Astrocyte (in vitro differentiated cells and primary cell): Measurements from ENCODE around the gene CACNB2.

Experiments
- EZH2 ChIP-seq: IDR thresholded peaks from 2 replicates; pipeline ENCODE4 v1.6.1; 2012; ENCODE audit warnings: mild to moderate bottlenecking, low read length, inconsistent platforms; ENCODE audit not compliant: insufficient read depth
- TF ChIP-seq, protein P1 (sequence below): IDR thresholded peaks from 2 replicates; pipeline ENCODE4 v1.5.1; 2011; ENCODE audit warnings: low read depth, mild to moderate bottlenecking, inconsistent platforms, low read length, moderate library complexity; ENCODE audit not compliant: insufficient read depth

- TF ChIP-seq, protein P1, sequence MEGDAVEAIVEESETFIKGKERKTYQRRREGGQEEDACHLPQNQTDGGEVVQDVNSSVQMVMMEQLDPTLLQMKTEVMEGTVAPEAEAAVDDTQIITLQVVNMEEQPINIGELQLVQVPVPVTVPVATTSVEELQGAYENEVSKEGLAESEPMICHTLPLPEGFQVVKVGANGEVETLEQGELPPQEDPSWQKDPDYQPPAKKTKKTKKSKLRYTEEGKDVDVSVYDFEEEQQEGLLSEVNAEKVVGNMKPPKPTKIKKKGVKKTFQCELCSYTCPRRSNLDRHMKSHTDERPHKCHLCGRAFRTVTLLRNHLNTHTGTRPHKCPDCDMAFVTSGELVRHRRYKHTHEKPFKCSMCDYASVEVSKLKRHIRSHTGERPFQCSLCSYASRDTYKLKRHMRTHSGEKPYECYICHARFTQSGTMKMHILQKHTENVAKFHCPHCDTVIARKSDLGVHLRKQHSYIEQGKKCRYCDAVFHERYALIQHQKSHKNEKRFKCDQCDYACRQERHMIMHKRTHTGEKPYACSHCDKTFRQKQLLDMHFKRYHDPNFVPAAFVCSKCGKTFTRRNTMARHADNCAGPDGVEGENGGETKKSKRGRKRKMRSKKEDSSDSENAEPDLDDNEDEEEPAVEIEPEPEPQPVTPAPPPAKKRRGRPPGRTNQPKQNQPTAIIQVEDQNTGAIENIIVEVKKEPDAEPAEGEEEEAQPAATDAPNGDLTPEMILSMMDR = no peak
- no peak for TF ChIP-seq EZH2
Measured at GRCh38 chr10:18137111-18137510, 3.1 kb upstream of the CACNB2 start.
